Activated CD4-positive, alpha-beta memory T cell treated with anti-CD3 and anti-CD28 coated beads, Interleukin-2, amount 10 ng/mL, durations not matched to agents 7 days and 5 days (primary cell): Measurements from ENCODE around the gene HSD17B8. TPM values are rescaled to one million over a fixed set of nuclear protein-coding genes. Genes with fewer than 3 reads are reported as not detected.

ENCODE experiments used
- CTCF ChIA-PET: fragments of 350-600 bp; sonication (Branson Sonifier 250); formaldehyde crosslinking; loops from one replicate; lab custom pipeline; 2021; ENCODE audit warnings: antibody characterized with exemption, inconsistent platforms; lab: Charles Lee
- POLR2A ChIA-PET: fragments of 350-600 bp; sonication (Branson Sonifier 250); formaldehyde crosslinking; loops from one replicate; lab custom pipeline; 2021; ENCODE audit warnings: antibody characterized with exemption; lab: Charles Lee
- DNase-seq: peaks from one replicate; pipeline ENCODE4 v3.0.0-alpha.2; 2020
- H3K27ac Mint-ChIP-seq: one replicate; pipeline ENCODE4 v1.8.0; 2021; ENCODE audit warnings: mild to moderate bottlenecking, mixed read lengths
- H3K27me3 Mint-ChIP-seq: one replicate; pipeline ENCODE4 v1.8.0; 2021; ENCODE audit warnings: mixed read lengths
- H3K36me3 Mint-ChIP-seq: one replicate; pipeline ENCODE4 v1.8.0; 2021; ENCODE audit warnings: low read depth, mixed read lengths
- H3K4me1 Mint-ChIP-seq: one replicate; pipeline ENCODE4 v1.8.0; 2021; ENCODE audit warnings: mixed read lengths
- H3K4me3 Mint-ChIP-seq: one replicate; pipeline ENCODE4 v1.8.0; 2021; ENCODE audit warnings: mild to moderate bottlenecking, mixed read lengths
- H3K9me3 Mint-ChIP-seq: one replicate; pipeline ENCODE4 v1.8.0; 2021; ENCODE audit warnings: mixed read lengths
- total RNA-seq, 2 experiments: library from RNA; stranded (reverse); gene quantifications; one replicate each; pipeline ENCODE4 v1.2.3, GENCODE V29; 2021

HSD17B8 gene
- 10 to 100 TPM; 11.4 to 13.0 TPM for total RNA-seq

- Mint-ChIP-seq H3K36me3 (peaks cover 42% of the 10 kb centered on the region), H3K4me1 (peaks cover 69% of the 10 kb centered on the region), H3K4me3 (peak within 1 kb of the TSS; percentile 99), H3K9me3 (no peaks in the 10 kb centered on the region), H3K27ac (peak within 1 kb of the TSS; percentile 82), H3K27me3 (no peaks in the 10 kb centered on the region)
- peak; percentile 93 for DNase-seq
- ChIA-PET POLR2A (interaction anchor here (0.7 to 2.4 kb wide), 8 partner anchors 14 to 234 kb away, joined by 3 to 14 read pairs (median 3); no protein-coding TSS in a partner anchor), CTCF (interaction anchor here (0.6 to 1.1 kb wide), 4 partner anchors 9 to 67 kb away, joined by 3 to 5 read pairs (median 3); partner anchors contain the start of genes RPS18 and VPS52)
Observed at GRCh38 chr6:33204415-33205190, at the start of gene HSD17B8. TSS of gene HSD17B8 (plus strand) at chr6:33204655. CDS start at chr6:33204669, 14 bp downstream.

- peaks cover 25% of the 10 kb centered on the region for H3K27me3 Mint-ChIP-seq
- H3K36me3 Mint-ChIP-seq: peaks cover 7% of the 10 kb centered on the region
- no peak overlapping the region for H3K27ac Mint-ChIP-seq
- H3K4me3 Mint-ChIP-seq: no peak overlapping the region
- peaks cover 12% of the 10 kb centered on the region for H3K4me1 Mint-ChIP-seq
- peaks cover 9% of the 10 kb centered on the region for H3K9me3 Mint-ChIP-seq
- CTCF ChIA-PET: interaction anchor here (2.4 kb wide), 1 partner anchor 92 kb away, joined by 6 read pairs; no protein-coding TSS in a partner anchor
- POLR2A ChIA-PET: no interaction called here
- no peak for DNase-seq
Observed at GRCh38 chr6:33156561-33156960, 47.9 kb upstream of the HSD17B8 start.

GRCh38 chr6:33156964-33157363 is 47.5 kb upstream of the HSD17B8 start:
- Mint-ChIP-seq H3K4me1 (peaks cover 15% of the 10 kb centered on the region), H3K9me3 (peaks cover 7% of the 10 kb centered on the region), H3K36me3 (peaks cover 6% of the 10 kb centered on the region), H3K27me3 (peaks cover 22% of the 10 kb centered on the region), H3K4me3 (no peak overlapping the region), H3K27ac (no peak overlapping the region)
- no peak for DNase-seq
- ChIA-PET CTCF (interaction anchor here (1.0 to 2.4 kb wide), 2 partner anchors 23 to 92 kb away, joined by 3 to 6 read pairs; no protein-coding TSS in a partner anchor), POLR2A (no interaction called here)

- no peaks in the 10 kb centered on the region for H3K36me3 Mint-ChIP-seq
- POLR2A ChIA-PET: interaction anchor here (1.1 to 1.5 kb wide), 3 partner anchors 45 to 111 kb away, joined by 3 read pairs; partner anchors contain the start of genes HSD17B8, RPS18 and VPS52
- no peak overlapping the region for H3K27ac Mint-ChIP-seq
- H3K4me1 Mint-ChIP-seq: peaks cover 17% of the 10 kb centered on the region
- DNase-seq: no peak
- H3K4me3 Mint-ChIP-seq: no peak overlapping the region
- H3K27me3 Mint-ChIP-seq: peaks cover 11% of the 10 kb centered on the region
- no peaks in the 10 kb centered on the region for H3K9me3 Mint-ChIP-seq
- CTCF ChIA-PET: interaction anchor here (1.0 to 4.4 kb wide), 4 partner anchors 9 to 88 kb away, joined by 3 to 34 read pairs (median 6); no protein-coding TSS in a partner anchor
Observed at GRCh38 chr6:33160096-33160495, 44.4 kb upstream of the HSD17B8 start.

- ChIA-PET CTCF (interaction anchor here (0.9 to 4.4 kb wide), 11 partner anchors 10 to 146 kb away, joined by 3 to 34 read pairs (median 3); no protein-coding TSS in a partner anchor), POLR2A (interaction anchor here (1.0 to 2.2 kb wide), 2 partner anchors 44 to 88 kb away, joined by 3 to 9 read pairs; no protein-coding TSS in a partner anchor)
- no peak for DNase-seq
- Mint-ChIP-seq H3K9me3 (no peaks in the 10 kb centered on the region), H3K36me3 (no peaks in the 10 kb centered on the region), H3K4me1 (peaks cover 17% of the 10 kb centered on the region), H3K27ac (no peak overlapping the region), H3K4me3 (peak overlapping the region; percentile 79), H3K27me3 (peaks cover 11% of the 10 kb centered on the region)
Observed at GRCh38 chr6:33160728-33161344, 43.6 kb upstream of the HSD17B8 start.

- Mint-ChIP-seq H3K27me3 (peaks cover 8% of the 10 kb centered on the region), H3K36me3 (no peaks in the 10 kb centered on the region), H3K9me3 (no peaks in the 10 kb centered on the region), H3K27ac (peak overlapping the region; percentile 69), H3K4me3 (peak overlapping the region; percentile 79), H3K4me1 (peaks cover 17% of the 10 kb centered on the region)
- CTCF ChIA-PET: interaction anchor here (0.9 to 4.4 kb wide), 11 partner anchors 11 to 147 kb away, joined by 3 to 34 read pairs (median 3); no protein-coding TSS in a partner anchor
- POLR2A ChIA-PET: interaction anchor here (1.0 to 2.2 kb wide), 2 partner anchors 44 to 87 kb away, joined by 3 to 9 read pairs; no protein-coding TSS in a partner anchor
- DNase-seq: peak; percentile 86
Observed at GRCh38 chr6:33161354-33162331, 42.8 kb upstream of the HSD17B8 start.

DNA sequence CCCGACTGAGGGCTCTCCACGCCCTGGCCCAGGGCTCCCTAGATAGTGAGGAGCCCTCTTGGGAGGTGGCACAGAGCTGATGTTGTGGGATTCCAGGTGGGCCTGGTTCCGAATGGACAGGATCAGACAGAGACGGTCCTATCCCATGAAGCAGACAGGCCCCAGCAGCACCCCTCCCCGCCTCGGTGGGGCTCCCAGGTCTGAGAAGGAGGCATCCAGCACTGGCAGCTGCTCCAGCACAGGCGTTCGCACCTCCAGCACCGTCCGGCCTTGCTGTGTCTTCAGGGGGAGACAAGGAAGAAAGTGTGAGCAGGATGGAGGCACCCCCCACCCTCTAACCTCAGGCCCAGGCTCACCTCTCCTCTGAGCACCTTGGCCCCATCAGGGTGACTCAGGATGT is 40.9 kb upstream of the HSD17B8 start:
- CTCF ChIA-PET: no interaction called here
- no peak overlapping the region for H3K4me3 Mint-ChIP-seq
- H3K27ac Mint-ChIP-seq: no peak overlapping the region
- peaks cover 17% of the 10 kb centered on the region for H3K4me1 Mint-ChIP-seq
- POLR2A ChIA-PET: interaction anchor here (2.0 kb wide), 1 partner anchor 45 kb away, joined by 6 read pairs; the partner anchor contains the start of gene RING1
- H3K9me3 Mint-ChIP-seq: no peaks in the 10 kb centered on the region
- H3K36me3 Mint-ChIP-seq: no peaks in the 10 kb centered on the region
- H3K27me3 Mint-ChIP-seq: peaks cover 7% of the 10 kb centered on the region
- DNase-seq: no peak

DNA sequence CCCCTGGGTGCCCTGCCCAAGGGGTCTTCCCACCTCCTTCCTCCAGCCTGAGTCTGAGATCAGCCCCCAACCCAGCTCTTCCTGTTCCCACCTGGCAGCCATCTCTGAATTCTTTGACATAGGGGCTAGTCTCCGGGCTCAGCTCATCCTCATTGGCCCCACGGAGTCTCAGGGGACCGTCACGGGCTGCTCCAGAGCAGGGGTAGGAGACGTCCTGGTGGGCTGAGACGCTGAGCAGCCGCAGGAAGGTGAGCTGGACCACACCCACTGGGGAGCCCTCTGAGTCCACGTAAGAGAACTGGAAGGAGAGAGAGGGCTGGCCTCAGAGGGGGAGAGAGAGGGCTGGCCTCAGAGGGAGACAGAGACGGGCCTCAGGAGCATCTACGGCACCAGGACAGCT is 40.3 kb upstream of the HSD17B8 start:
- peaks cover 7% of the 10 kb centered on the region for H3K27me3 Mint-ChIP-seq
- no peaks in the 10 kb centered on the region for H3K36me3 Mint-ChIP-seq
- DNase-seq: no peak
- ChIA-PET CTCF (interaction anchor here (0.9 kb wide), 1 partner anchor 84 kb away, joined by 6 read pairs; no protein-coding TSS in a partner anchor), POLR2A (interaction anchor here (1.0 to 2.0 kb wide), 3 partner anchors 45 to 192 kb away, joined by 3 to 6 read pairs (median 3); partner anchors contain the start of gene RING1)
- no peak overlapping the region for H3K27ac Mint-ChIP-seq
- H3K4me1 Mint-ChIP-seq: peaks cover 17% of the 10 kb centered on the region
- no peak overlapping the region for H3K4me3 Mint-ChIP-seq
- H3K9me3 Mint-ChIP-seq: no peaks in the 10 kb centered on the region

DNA sequence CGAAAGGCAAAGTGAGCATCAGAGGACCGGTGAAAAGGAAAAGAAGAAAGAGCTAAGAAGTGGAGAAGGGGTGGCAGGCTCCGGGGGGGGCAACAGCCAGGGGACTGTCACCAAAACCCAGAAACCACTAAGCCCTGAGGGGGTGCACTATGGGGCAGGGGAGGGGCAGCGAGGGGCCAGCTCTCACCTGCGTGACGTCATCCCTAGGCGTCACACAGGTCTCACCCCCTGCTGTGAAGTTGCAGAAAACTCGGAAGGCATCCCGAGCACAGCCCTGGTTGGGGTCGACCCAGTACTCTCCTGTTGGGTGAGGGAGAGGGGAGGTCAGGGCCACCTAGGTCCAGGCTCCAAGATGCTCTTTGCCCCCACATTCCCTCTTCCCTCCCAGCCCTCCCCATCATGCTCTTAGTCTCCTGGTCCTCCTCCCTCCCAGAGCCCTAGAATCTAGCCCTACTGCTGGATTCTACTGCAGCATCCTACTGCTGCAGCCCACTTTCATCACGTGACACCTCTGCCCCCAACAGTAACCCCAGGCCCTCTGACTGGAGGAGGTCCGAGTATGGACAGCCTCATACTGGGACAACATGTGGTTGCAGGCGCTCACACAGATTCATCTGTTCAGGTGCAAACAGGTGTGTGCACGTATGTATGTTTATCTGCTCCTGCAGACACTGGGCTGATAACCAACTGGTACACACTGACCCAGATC is 39.6 kb upstream of the HSD17B8 start:
- peaks cover 17% of the 10 kb centered on the region for H3K4me1 Mint-ChIP-seq
- ChIA-PET POLR2A (interaction anchor here (1.0 to 2.0 kb wide), 3 partner anchors 44 to 193 kb away, joined by 3 to 6 read pairs (median 3); partner anchors contain the start of gene RING1), CTCF (interaction anchor here (0.9 kb wide), 1 partner anchor 84 kb away, joined by 6 read pairs; no protein-coding TSS in a partner anchor)
- DNase-seq: no peak
- no peaks in the 10 kb centered on the region for H3K36me3 Mint-ChIP-seq
- H3K27ac Mint-ChIP-seq: no peak overlapping the region
- H3K4me3 Mint-ChIP-seq: no peak overlapping the region
- no peaks in the 10 kb centered on the region for H3K9me3 Mint-ChIP-seq
- peaks cover 7% of the 10 kb centered on the region for H3K27me3 Mint-ChIP-seq

GRCh38 chr6:33165581-33166258 is 38.7 kb upstream of the HSD17B8 start:
- Mint-ChIP-seq H3K36me3 (no peaks in the 10 kb centered on the region), H3K27ac (no peak overlapping the region), H3K9me3 (no peaks in the 10 kb centered on the region), H3K27me3 (peaks cover 5% of the 10 kb centered on the region), H3K4me1 (peaks cover 13% of the 10 kb centered on the region), H3K4me3 (no peak overlapping the region)
- ChIA-PET CTCF (no interaction called here), POLR2A (interaction anchor here (1.3 kb wide), 1 partner anchor 194 kb away, joined by 3 read pairs; no protein-coding TSS in a partner anchor)
- no peak for DNase-seq

DNA sequence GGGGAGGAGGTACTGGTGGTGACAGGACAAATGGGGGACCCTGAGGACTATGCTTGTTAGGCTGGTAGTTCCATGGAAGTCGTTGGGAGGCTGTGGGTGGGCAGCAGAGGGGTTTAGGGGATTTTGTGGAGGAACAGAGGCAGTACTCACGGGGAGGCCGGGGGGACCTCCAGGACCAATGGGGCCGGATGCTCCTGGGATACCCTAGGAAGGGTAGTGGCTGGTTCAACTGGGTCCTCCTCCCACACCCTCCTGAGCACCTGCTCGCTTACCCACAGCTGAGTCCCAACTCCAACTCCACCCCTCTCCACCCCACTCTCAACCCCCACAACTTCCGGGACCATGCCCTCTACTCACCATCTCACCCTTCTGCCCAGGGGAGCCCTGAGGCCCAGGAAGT is 38.1 kb upstream of the HSD17B8 start:
- peaks cover 5% of the 10 kb centered on the region for H3K27me3 Mint-ChIP-seq
- no peaks in the 10 kb centered on the region for H3K9me3 Mint-ChIP-seq
- POLR2A ChIA-PET: no interaction called here
- H3K36me3 Mint-ChIP-seq: no peaks in the 10 kb centered on the region
- H3K27ac Mint-ChIP-seq: no peak overlapping the region
- no peak overlapping the region for H3K4me3 Mint-ChIP-seq
- DNase-seq: no peak
- CTCF ChIA-PET: no interaction called here
- peaks cover 7% of the 10 kb centered on the region for H3K4me1 Mint-ChIP-seq
